ENCODE data around the gene SLC37A4.

The SLC37A4 gene

GRCh38 chr11:119016216-119017009, 14.3 kb downstream of the SLC37A4 start:
- TF ChIP-seq, protein P1, sequence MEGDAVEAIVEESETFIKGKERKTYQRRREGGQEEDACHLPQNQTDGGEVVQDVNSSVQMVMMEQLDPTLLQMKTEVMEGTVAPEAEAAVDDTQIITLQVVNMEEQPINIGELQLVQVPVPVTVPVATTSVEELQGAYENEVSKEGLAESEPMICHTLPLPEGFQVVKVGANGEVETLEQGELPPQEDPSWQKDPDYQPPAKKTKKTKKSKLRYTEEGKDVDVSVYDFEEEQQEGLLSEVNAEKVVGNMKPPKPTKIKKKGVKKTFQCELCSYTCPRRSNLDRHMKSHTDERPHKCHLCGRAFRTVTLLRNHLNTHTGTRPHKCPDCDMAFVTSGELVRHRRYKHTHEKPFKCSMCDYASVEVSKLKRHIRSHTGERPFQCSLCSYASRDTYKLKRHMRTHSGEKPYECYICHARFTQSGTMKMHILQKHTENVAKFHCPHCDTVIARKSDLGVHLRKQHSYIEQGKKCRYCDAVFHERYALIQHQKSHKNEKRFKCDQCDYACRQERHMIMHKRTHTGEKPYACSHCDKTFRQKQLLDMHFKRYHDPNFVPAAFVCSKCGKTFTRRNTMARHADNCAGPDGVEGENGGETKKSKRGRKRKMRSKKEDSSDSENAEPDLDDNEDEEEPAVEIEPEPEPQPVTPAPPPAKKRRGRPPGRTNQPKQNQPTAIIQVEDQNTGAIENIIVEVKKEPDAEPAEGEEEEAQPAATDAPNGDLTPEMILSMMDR (IDR thresholded peaks at IDR 0.05; ENCODE audit: insufficient read depth, low read depth, low read length, missing control alignments), result no peak
- H3K4me3 ChIP-seq (ENCODE audit: low read length), result peak overlapping the region; percentile 97
- no peak for DNase-seq (ENCODE audit: low read depth)

- H3K4me3 ChIP-seq (ENCODE audit: low read length), result no peak overlapping the region
- TF ChIP-seq, protein P1 (IDR thresholded peaks at IDR 0.05; ENCODE audit: insufficient read depth, low read depth, low read length, missing control alignments), result no peak
- peak; percentile 28 for DNase-seq (ENCODE audit: low read depth)
These were observed 15.5 kb downstream of the SLC37A4 start for GRCh38 chr11:119015054-119015611.

GRCh38 chr11:119014209-119014924, 16.3 kb downstream of the SLC37A4 start:
- H3K4me3 ChIP-seq (ENCODE audit: low read length), result no peak overlapping the region
- no peak for DNase-seq (ENCODE audit: low read depth)
- TF ChIP-seq, protein P1 (IDR thresholded peaks at IDR 0.05; ENCODE audit: insufficient read depth, low read depth, low read length, missing control alignments), result no peak

GRCh38 chr11:119012629-119013170, 18.0 kb downstream of the SLC37A4 start:
- no peak overlapping the region for H3K4me3 ChIP-seq (ENCODE audit: low read length)
- TF ChIP-seq, protein P1 (IDR thresholded peaks at IDR 0.05; ENCODE audit: insufficient read depth, low read depth, low read length, missing control alignments), result no peak
- no peak for DNase-seq (ENCODE audit: low read depth)

- TF ChIP-seq, protein P1 (IDR thresholded peaks at IDR 0.05; ENCODE audit: insufficient read depth, low read depth, low read length, missing control alignments), result no peak
- no peak overlapping the region for H3K4me3 ChIP-seq (ENCODE audit: low read length)
- no peak for DNase-seq (ENCODE audit: low read depth)
These were observed 19.1 kb downstream of the SLC37A4 start for GRCh38 chr11:119011476-119012053.

DNA sequence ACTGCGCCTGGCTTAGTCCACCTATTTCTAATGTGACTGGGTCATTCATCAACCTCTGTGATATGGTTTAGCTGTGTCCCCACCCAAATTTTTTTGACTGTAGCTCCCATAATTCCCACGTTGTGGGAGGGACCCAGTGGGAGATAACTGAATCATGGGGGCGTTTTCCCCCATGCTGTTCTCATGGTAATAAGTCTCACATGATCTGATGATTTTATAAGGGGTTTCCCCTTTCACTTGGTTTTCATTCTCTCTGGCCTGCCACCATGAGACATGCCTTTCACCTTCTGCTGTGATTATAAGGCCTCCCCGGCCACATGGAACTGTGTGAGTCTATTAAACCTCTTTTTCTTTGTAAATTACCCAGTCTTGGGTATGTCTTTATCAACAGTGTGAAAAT, 24.0 kb downstream of the SLC37A4 start:
- H3K4me3 ChIP-seq (ENCODE audit: low read length), result no peak overlapping the region
- TF ChIP-seq, protein P1 (IDR thresholded peaks at IDR 0.05; ENCODE audit: insufficient read depth, low read depth, low read length, missing control alignments), result no peak
- no peak for DNase-seq (ENCODE audit: low read depth)

Data from epithelial cell of esophagus (primary cell).